K562 (cell line): Measurements from ENCODE around the gene EDEM2. TPM values are rescaled to one million over a fixed set of nuclear protein-coding genes. Genes with fewer than 3 reads are reported as not detected.

Source experiments
- ATAC-seq: fragments of 200-7000 bp; cut with Tn5 transposase; 3 replicates; pipeline ENCODE4 v1.9.1; 2020; ENCODE audit warnings: moderate library complexity
- Bru-seq: library from RNA; stranded (reverse); fragments of 400-500 nt; gene quantifications from one replicate; lab custom pipeline; 2021; lab: Mats Ljungman, UMichigan
- BruChase-seq, 2 experiments: library from RNA; stranded (reverse); fragments of 400-500 nt; gene quantifications; one replicate each; lab custom pipeline; 2021; lab: Mats Ljungman, UMichigan
- BruUV-seq: library from RNA; stranded (reverse); fragments of 400-500 nt; replicated peaks from 2 replicates; lab custom pipeline; 2021; lab: Mats Ljungman, UMichigan
- CTCF ChIA-PET: fragments of 300-600 bp; formaldehyde crosslinking; extraction: SDS; loops from one replicate; lab custom pipeline; 2021; ENCODE audit warnings: low intra/inter-chr PET ratio; lab: Yijun Ruan, JAX
- POLR2A ChIA-PET: fragments of 300-600, 350-650 bp; sonication (Branson Sonifier 250); formaldehyde crosslinking; extraction: SDS; loops from one replicate; lab custom pipeline; 2021; ENCODE audit warnings: antibody characterized with exemption, inconsistent platforms; lab: Yijun Ruan, JAX
- DNase-seq, 4 experiments: peaks; one replicate each; pipeline versions ENCODE4 v3.0.0 to v3.0.0-alpha.2; 2011 to 2018; ENCODE audit warnings: low spot score in 3 of 4, mixed read lengths in 3 of 4; ENCODE audit errors: extremely low read depth in 1 of 4
- FAIRE-seq: peaks from 2 replicates; lab custom pipeline; 2011; peaks lifted over from hg19 to GRCh38; lab: Jason Lieb, UNC
- H2AFZ ChIP-seq: 2 replicates; pipeline ENCODE4 v1.6.0; 2011; ENCODE audit warnings: low read depth, low read length, control low read depth, inconsistent platforms
- H3K27ac ChIP-seq: fragments of 200-600 bp; 3 replicates; pipeline ENCODE4 v1.8.0; 2011; ENCODE audit warnings: low read depth, mild to moderate bottlenecking, control low read depth, inconsistent platforms, low read length, moderate library complexity, mixed read lengths; ENCODE audit errors: extremely low read depth
- H3K27me3 ChIP-seq, 2 experiments: fragments of 300-600 bp in 1 of 2; 2 replicates in 1 of 2; 3 replicates in 1 of 2; pipeline versions ENCODE4 v1.6.0 to v1.8.0; 2011; ENCODE audit warnings: inconsistent platforms in 2 of 2, low read length in 2 of 2, mild to moderate bottlenecking in 1 of 2, mixed read lengths in 1 of 2, moderate library complexity in 1 of 2; ENCODE audit not compliant: control insufficient read depth in 2 of 2, insufficient read depth in 2 of 2
- H3K36me3 ChIP-seq: fragments of 300-600 bp; 3 replicates; pipeline ENCODE4 v1.8.0; 2011; ENCODE audit warnings: mild to moderate bottlenecking, low read length, inconsistent platforms; ENCODE audit not compliant: control insufficient read depth, insufficient read depth
- H3K4me1 ChIP-seq, 2 experiments: fragments of 200-600 bp in 1 of 2; replicated peaks in 1 of 2; 2 replicates in 1 of 2; 3 replicates in 1 of 2; pipeline versions ENCODE4 v1.5.1 to v1.8.0; 2011; ENCODE audit warnings: inconsistent platforms in 2 of 2, low read length in 2 of 2, mild to moderate bottlenecking in 1 of 2, mixed read lengths in 1 of 2, moderate library complexity in 1 of 2; ENCODE audit not compliant: control insufficient read depth in 2 of 2, insufficient read depth in 2 of 2
- H3K4me2 ChIP-seq: 2 replicates; pipeline ENCODE4 v1.6.1; 2011; ENCODE audit warnings: low read length, control low read depth, inconsistent platforms, mixed read lengths; ENCODE audit not compliant: insufficient read depth
- H3K4me3 ChIP-seq: fragments of 200-600 bp; sonication (generic), shearing (Covaris generic); 2 replicates; pipeline ENCODE4 v1.5.1; 2016; ENCODE audit warnings: control low read depth, inconsistent platforms
- H3K79me2 ChIP-seq: fragments of 200-600 bp; 3 replicates; pipeline ENCODE4 v1.8.0; 2011; ENCODE audit warnings: low read length, inconsistent platforms; ENCODE audit not compliant: control insufficient read depth, insufficient read depth
- H3K9ac ChIP-seq, 2 experiments: 2 replicates each; pipeline versions ENCODE4 v1.6.0 to v1.6.1; 2011; ENCODE audit warnings: low read depth in 2 of 2, low read length in 2 of 2, control low read depth in 1 of 2, inconsistent platforms in 1 of 2, mild to moderate bottlenecking in 1 of 2, mixed read lengths in 1 of 2; ENCODE audit not compliant: insufficient read depth in 1 of 2
- H3K9me1 ChIP-seq: one replicate; pipeline ENCODE4 v1.6.0; 2011; ENCODE audit warnings: inconsistent platforms, mild to moderate bottlenecking, low read length, moderate library complexity; ENCODE audit not compliant: control insufficient read depth, insufficient read depth
- H3K9me3 ChIP-seq: replicated peaks from 2 replicates; pipeline ENCODE4 v1.5.1; 2011; ENCODE audit warnings: low read depth, low read length, inconsistent platforms; ENCODE audit not compliant: control insufficient read depth, insufficient read depth
- H4K20me1 ChIP-seq: replicated peaks from 2 replicates; pipeline ENCODE4 v1.6.1; 2011; ENCODE audit warnings: low read length, inconsistent platforms, mixed read lengths; ENCODE audit not compliant: control insufficient read depth, insufficient read depth
- CTBP1 ChIP-seq: fragments of 450-650 bp; IDR thresholded peaks from 2 replicates; pipeline ENCODE4 v1.6.1; 2016; ENCODE audit warnings: borderline replicate concordance
- GATAD2B ChIP-seq: fragments of 450-650 bp; IDR thresholded peaks from 2 replicates; pipeline ENCODE4 v1.6.1; 2017; ENCODE audit warnings: mild to moderate bottlenecking, borderline replicate concordance
- MEIS2 ChIP-seq: fragments of 450-650 bp; IDR thresholded peaks from 2 replicates; pipeline ENCODE4 v1.6.1; 2014; ENCODE audit warnings: mild to moderate bottlenecking; ENCODE audit not compliant: partially characterized antibody
- RB1 ChIP-seq: fragments of 450-650 bp; IDR thresholded peaks from 2 replicates; pipeline ENCODE4 v1.6.1; 2017; ENCODE audit warnings: low read depth, mild to moderate bottlenecking
- WGBS: fragments of 100-300 bp; shearing (Covaris generic); methylation state at CpG from one replicate; pipeline ENCODE4 v1.1.6; 2016; ENCODE audit warnings: low coverage, mixed read lengths; ENCODE audit not compliant: insufficient coverage; ENCODE audit errors: missing lambda C conversion rate; 5-methylcytosine and 5-hydroxymethylcytosine counted together
- in situ Hi-C: fragments of 300-500 bp; cut with MboI; formaldehyde crosslinking; loops from 4 replicates; pipeline ENCODE4 v1.15.0; 2018; ENCODE audit warnings: inconsistent platforms, mixed read lengths
- intact Hi-C: fragments of 100-400 bp; cut with micrococcal nuclease; formaldehyde crosslinking; loops from 2 replicates; pipeline ENCODE4 v1.14.2; 2022
- long read RNA-seq, 3 experiments: library from polyadenylated mRNA in 2 of 3; library from RNA in 1 of 3; unstranded in 2 of 3; stranded (forward) in 1 of 3; transcript quantifications; one replicate each; pipeline ENCODE4 v2.0.0, GENCODE V29; 2019 to 2022
- polyA minus RNA-seq, 3 experiments: library from RNA; depleted of rRNA, polyadenylated mRNA; stranded (reverse); fragments of >200 nt; gene quantifications; 2 replicates each; pipeline ENCODE4 v1.2.3, GENCODE V29; 2011
- polyA plus RNA-seq, 8 experiments: library from polyadenylated mRNA; depleted of rRNA in 4 of 8; stranded (reverse) in 5 of 8; unstranded in 3 of 8; fragments of >200 nt; fragmentation: Nextera tagmentation in 2 of 8; fragmentation: Illumina TruSeq in 1 of 8; extraction: Ambion mirVana in 2 of 8; extraction: Trizol in 1 of 8; gene quantifications; 2 replicates each; pipeline versions ENCODE4 v1.2.1 to v1.2.3, GENCODE V29; 2011 to 2014; ENCODE audit warnings: inconsistent platforms in 1 of 8, missing spikeins in 1 of 8
- total RNA-seq, 7 experiments: library from RNA; depleted of rRNA in 6 of 7; stranded (reverse); fragments of >200 nt in 6 of 7; fragmentation: Illumina TruSeq in 2 of 7; extraction: Trizol in 2 of 7; gene quantifications; 2 replicates each; pipeline versions ENCODE4 v1.2.1 to v1.2.3, GENCODE V29; 2011 to 2021; ENCODE audit warnings: low replicate concordance in 1 of 7
- TF ChIP-seq, protein P1 (sequence below): fragments of 450-650 bp; IDR thresholded peaks from 2 replicates; pipeline ENCODE4 v1.6.1; 2014; ENCODE audit warnings: low read depth, mild to moderate bottlenecking, moderate library complexity, borderline replicate concordance

Gene EDEM2, protein sequence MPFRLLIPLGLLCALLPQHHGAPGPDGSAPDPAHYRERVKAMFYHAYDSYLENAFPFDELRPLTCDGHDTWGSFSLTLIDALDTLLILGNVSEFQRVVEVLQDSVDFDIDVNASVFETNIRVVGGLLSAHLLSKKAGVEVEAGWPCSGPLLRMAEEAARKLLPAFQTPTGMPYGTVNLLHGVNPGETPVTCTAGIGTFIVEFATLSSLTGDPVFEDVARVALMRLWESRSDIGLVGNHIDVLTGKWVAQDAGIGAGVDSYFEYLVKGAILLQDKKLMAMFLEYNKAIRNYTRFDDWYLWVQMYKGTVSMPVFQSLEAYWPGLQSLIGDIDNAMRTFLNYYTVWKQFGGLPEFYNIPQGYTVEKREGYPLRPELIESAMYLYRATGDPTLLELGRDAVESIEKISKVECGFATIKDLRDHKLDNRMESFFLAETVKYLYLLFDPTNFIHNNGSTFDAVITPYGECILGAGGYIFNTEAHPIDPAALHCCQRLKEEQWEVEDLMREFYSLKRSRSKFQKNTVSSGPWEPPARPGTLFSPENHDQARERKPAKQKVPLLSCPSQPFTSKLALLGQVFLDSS
- total RNA-seq (2011; cell fraction: chromatin; rRNA removed; ENCODE audit: low replicate concordance) = 8.9 and 14.8 TPM in 2 replicates
- 12.9 and 17.7 TPM in 2 replicates for total RNA-seq (2011; cell fraction: nucleolus; rRNA removed)
- total RNA-seq (2011; cell fraction: nucleoplasm; rRNA removed) = 14.7 and 15.8 TPM in 2 replicates
- 10.1 and 13.3 TPM in 2 replicates for total RNA-seq (2014; rRNA removed)
- 8.6 and 9.7 TPM in 2 replicates for total RNA-seq (2014; rRNA removed; fragmentation: Illumina TruSeq; extraction: Trizol)
- total RNA-seq (2015; rRNA removed; fragmentation: Illumina TruSeq; extraction: Trizol) = 10.9 and 11.2 TPM in 2 replicates
- 9.8 and 10.4 TPM in 2 replicates for total RNA-seq (2021)
- 6.9 and 8.8 TPM in 2 replicates for polyA plus RNA-seq (2011; rRNA removed)
- polyA plus RNA-seq (2011; cell fraction: cytosol; rRNA removed) = 6.7 and 7.4 TPM in 2 replicates
- 11.6 and 12.1 TPM in 2 replicates for polyA plus RNA-seq (2011; cell fraction: nucleus; rRNA removed)
- polyA plus RNA-seq (2012) = 12.0 and 25.9 TPM in 2 replicates
- polyA plus RNA-seq (2014; fragmentation: Illumina TruSeq; extraction: Trizol) = 10.3 and 11.0 TPM in 2 replicates
- 1 to 10 TPM; 7.3 to 9.1 TPM for polyA plus RNA-seq (2014; fragmentation: Nextera tagmentation; extraction: Ambion mirVana)
- polyA plus RNA-seq (2014; rRNA removed) = 5.5 and 6.9 TPM in 2 replicates
- 5.5 TPM in 2 replicates for polyA minus RNA-seq (2011; rRNA and poly(A)+ RNA removed)
- polyA minus RNA-seq (2011; cell fraction: cytosol; rRNA and poly(A)+ RNA removed) = 4.8 and 5.4 TPM in 2 replicates
- 2.7 and 3.4 TPM in 2 replicates for polyA minus RNA-seq (2011; cell fraction: nucleus; rRNA and poly(A)+ RNA removed)
- percentile 61 among the genes with signal in this experiment for Bru-seq, nascent RNA
- BruChase-seq, experiment 1, labeled RNA remaining after a 2-hour chase = percentile 60 among the genes with signal in this experiment
- BruChase-seq, experiment 2, labeled RNA remaining after a 6-hour chase = percentile 59 among the genes with signal in this experiment
- long read RNA-seq, experiment 1, transcript EDEM2-202 (11 exons, 1,919 nt) = major isoform, 18 of 47 reads
- long read RNA-seq, experiment 1, partial matches to known transcripts = 9 of 47 reads
- long read RNA-seq, experiment 1, other reads (novel, unspliced or antisense) = 20 of 47 reads
- long read RNA-seq, experiment 2, transcript EDEM2-202 (11 exons, 1,919 nt) = major isoform, 9 of 22 reads
- long read RNA-seq, experiment 2, partial matches to known transcripts = 3 of 22 reads
- long read RNA-seq, experiment 2, other reads (novel, unspliced or antisense) = 10 of 22 reads
- long read RNA-seq, experiment 3, transcript EDEM2-202 (11 exons, 1,919 nt) = major isoform, 7 of 18 reads
- long read RNA-seq, experiment 3, partial matches to known transcripts = 2 of 18 reads
- long read RNA-seq, experiment 3, other reads (novel, unspliced or antisense) = 9 of 18 reads

DNA sequence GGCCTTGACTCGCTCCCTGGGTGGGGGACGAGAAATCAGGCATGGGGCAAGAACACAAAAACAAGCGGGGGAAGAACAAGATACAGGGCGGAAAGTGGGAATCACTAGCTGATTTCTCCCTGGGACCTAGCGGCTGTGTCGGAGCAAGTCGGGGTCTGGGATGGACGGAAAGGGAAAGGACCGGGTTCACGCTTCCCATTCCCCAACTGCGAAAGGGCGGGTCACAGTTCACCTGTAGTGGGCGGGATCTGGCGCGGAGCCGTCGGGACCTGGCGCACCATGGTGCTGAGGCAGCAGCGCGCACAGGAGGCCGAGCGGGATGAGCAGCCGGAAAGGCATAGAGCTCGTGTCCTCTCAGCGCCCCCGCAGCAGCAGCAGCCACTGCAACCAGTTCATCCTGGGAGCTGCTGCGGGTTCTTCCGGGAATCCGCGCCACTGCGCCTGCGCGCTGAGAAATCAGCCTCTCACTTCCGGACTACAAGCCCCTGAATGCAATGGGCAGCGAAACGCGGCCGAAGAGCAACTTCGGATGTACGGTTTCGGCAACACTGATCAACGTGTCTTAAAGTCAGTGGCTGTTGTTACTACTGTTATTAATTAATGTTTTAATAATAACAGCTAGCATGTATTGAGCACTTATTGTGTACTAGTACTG is at the start of gene EDEM2:
EDEM2 (minus strand) TSS at position 417 of the 655 bp plus-strand sequence; CDS start at position 339, 78 bp downstream.
- WGBS = under 1% methylated on average over 33 of the region's 42 CpGs
- H3K4me2 ChIP-seq = peak within 1 kb of the TSS; percentile 98
- H2AFZ ChIP-seq = peak within 1 kb of the TSS; percentile 97
- H3K4me3 ChIP-seq = peak within 1 kb of the TSS; percentile 60
- H3K27me3 ChIP-seq = no peaks in the 10 kb centered on the region
- peaks cover 14 to 15% of the 10 kb centered on the region in 2 experiments; a peak in 4 of 5 replicates for H3K4me1 ChIP-seq
- FAIRE-seq (peak; percentile 97), DNase-seq (peak; percentile 92 to 98 (median 94)), ATAC-seq (peak; percentile 95)
- BruUV-seq = TSS peak; percentile 51
- no peaks in the 10 kb centered on the region for H3K9me3 ChIP-seq
- POLR2A ChIA-PET = interaction anchor here (0.6 to 2.7 kb wide), 11 partner anchors 10 to 1296 kb away, joined by 3 to 12 read pairs (median 3); no protein-coding TSS in a partner anchor
- intact Hi-C loops = loop anchor here (1.0 to 5.0 kb wide), 4 partner anchors 45 to 315 kb away; partner anchors contain the start of genes GGT7 and TRPC4AP
- H3K79me2 ChIP-seq = peaks cover 9% of the 10 kb centered on the region
- in situ Hi-C loops = loop anchor here (5.0 to 25.0 kb wide), 2 partner anchors 45 to 290 kb away; partner anchors contain the start of gene GDF5
- no peaks in the 10 kb centered on the region for H4K20me1 ChIP-seq
- H3K9me1 ChIP-seq = no peaks in the 10 kb centered on the region
- H3K27ac ChIP-seq = peak within 1 kb of the TSS; percentile 74
- CTCF ChIA-PET = interaction anchor here (0.8 to 3.9 kb wide), 4 partner anchors 62 to 157 kb away, joined by 3 to 60 read pairs (median 16); no protein-coding TSS in a partner anchor
- H3K9ac ChIP-seq = peak within 1 kb of the TSS; percentile 70 to 94
- peaks cover 12% of the 10 kb centered on the region; the same call in 2 of the 3 replicates for H3K36me3 ChIP-seq
- TF ChIP-seq RB1 = peak; percentile 77; the same call in 1 of the 2 replicates
- TF ChIP-seq GATAD2B = peak; percentile 19; the same call in 1 of the 2 replicates
- TF ChIP-seq, protein P1, sequence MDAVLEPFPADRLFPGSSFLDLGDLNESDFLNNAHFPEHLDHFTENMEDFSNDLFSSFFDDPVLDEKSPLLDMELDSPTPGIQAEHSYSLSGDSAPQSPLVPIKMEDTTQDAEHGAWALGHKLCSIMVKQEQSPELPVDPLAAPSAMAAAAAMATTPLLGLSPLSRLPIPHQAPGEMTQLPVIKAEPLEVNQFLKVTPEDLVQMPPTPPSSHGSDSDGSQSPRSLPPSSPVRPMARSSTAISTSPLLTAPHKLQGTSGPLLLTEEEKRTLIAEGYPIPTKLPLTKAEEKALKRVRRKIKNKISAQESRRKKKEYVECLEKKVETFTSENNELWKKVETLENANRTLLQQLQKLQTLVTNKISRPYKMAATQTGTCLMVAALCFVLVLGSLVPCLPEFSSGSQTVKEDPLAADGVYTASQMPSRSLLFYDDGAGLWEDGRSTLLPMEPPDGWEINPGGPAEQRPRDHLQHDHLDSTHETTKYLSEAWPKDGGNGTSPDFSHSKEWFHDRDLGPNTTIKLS = peak; percentile 68; the same call in 1 of the 2 replicates
- TF ChIP-seq CTBP1 = peak; percentile 96
- TF ChIP-seq MEIS2 = peak; percentile 83
